GM12875 (cell line): ENCODE measurements around the gene VMA21.

Experiments
- H3K4me3 ChIP-seq: one replicate; pipeline ENCODE4 v1.5.1; 2011; ENCODE audit warnings: low read depth, low read length, control low read depth
- CTCF ChIP-seq: IDR thresholded peaks from 2 replicates; pipeline ENCODE4 v1.5.1; 2011; ENCODE audit warnings: low read depth, mild to moderate bottlenecking, control low read depth, inconsistent platforms, low read length, moderate library complexity, borderline replicate concordance; ENCODE audit not compliant: insufficient read depth

The VMA21 gene

GRCh38 chrX:151384807-151385206 lies 12.2 kb upstream of the VMA21 start:
- no peak for TF ChIP-seq CTCF

GRCh38 chrX:151386838-151387459 lies 10.1 kb upstream of the VMA21 start:
- no peak for TF ChIP-seq CTCF

More at GRCh38 chrX:151384807-151385206, 12.2 kb upstream of the VMA21 start:
- H3K4me3 ChIP-seq = no peak overlapping the region

GRCh38 chrX:151391722-151392121 lies 5.3 kb upstream of the VMA21 start:
- H3K4me3 ChIP-seq = no peak overlapping the region
- TF ChIP-seq CTCF = no peak

More at GRCh38 chrX:151386838-151387459, 10.1 kb upstream of the VMA21 start:
- no peak overlapping the region for H3K4me3 ChIP-seq

GRCh38 chrX:151393514-151393913 lies 3.5 kb upstream of the VMA21 start:
- TF ChIP-seq CTCF = no peak
- no peak overlapping the region for H3K4me3 ChIP-seq

GRCh38 chrX:151396042-151396824 lies 773 bp upstream of the VMA21 start:
- TF ChIP-seq CTCF = no peak
- H3K4me3 ChIP-seq = peak overlapping the region; percentile 57

GRCh38 chrX:151397741-151398070 lies 700 bp downstream of the VMA21 start:
- TF ChIP-seq CTCF = no peak
- peak overlapping the region; percentile 85 for H3K4me3 ChIP-seq

- TF ChIP-seq CTCF = no peak
- peak overlapping the region; percentile 85 for H3K4me3 ChIP-seq
Measured at GRCh38 chrX:151398346-151398745, 1.3 kb downstream of the VMA21 start.
